Esophagus squamous epithelium (tissue), 5 donors: ENCODE results near the gene CACNB2. TPM values are rescaled to one million over a fixed set of nuclear protein-coding genes. Genes with fewer than 3 reads are reported as not detected.

Source experiments
- DNase-seq: peaks from one replicate; lab custom pipeline; 2025; lab: John Stamatoyannopoulos, UW
- H3K27ac ChIP-seq, 4 donors: fragments of 200-600 bp; sonication (generic); one replicate each; pipeline ENCODE4 v1.5.1; 2016 to 2019; ENCODE audit warnings: mild to moderate bottlenecking in 1 of 4
- H3K27me3 ChIP-seq, 4 donors: fragments of 200-600 bp; sonication (generic); 1 replicate in 3 of 4; 2 replicates in 1 of 4; pipeline versions ENCODE4 v1.5.1 to v1.6.0; 2017 to 2021; ENCODE audit warnings: antibody characterized with exemption in 1 of 4
- H3K36me3 ChIP-seq, 3 donors: fragments of 200-600 bp; sonication (generic); one replicate each; pipeline ENCODE4 v1.5.1; 2016 to 2019
- H3K4me1 ChIP-seq, 3 donors: fragments of 200-600 bp; sonication (generic); one replicate each; pipeline ENCODE4 v1.5.1; 2017 to 2019
- H3K4me3 ChIP-seq, 4 donors: fragments of 200-600 bp; sonication (generic); 1 replicate in 3 of 4; 2 replicates in 1 of 4; pipeline ENCODE4 v1.5.1; 2016 to 2019; ENCODE audit warnings: mild to moderate bottlenecking in 2 of 4, moderate library complexity in 1 of 4
- H3K9me3 ChIP-seq, 3 donors: fragments of 200-600 bp; sonication (generic); one replicate each; pipeline ENCODE4 v1.5.1; 2016 to 2019
- POLR2A ChIP-seq, 4 donors: fragments of 450-650 bp; IDR thresholded peaks; one replicate each; pipeline ENCODE4 v1.6.1; 2017; ENCODE audit warnings: antibody characterized with exemption in 4 of 4, mild to moderate bottlenecking in 4 of 4, moderate library complexity in 3 of 4
- WGBS, 2 donors: methylation state at CpG; one replicate each; pipeline ENCODE4 v1.1.5; 2018; 5-methylcytosine and 5-hydroxymethylcytosine counted together
- intact Hi-C: fragments of 100-400 bp; cut with DNase I; formaldehyde crosslinking; loops from one replicate; pipeline ENCODE4 v1.15.0; 2022
- total RNA-seq, 4 donors: library from RNA; depleted of rRNA; stranded (reverse); fragments of >200 nt; gene quantifications; one replicate each; pipeline ENCODE4 v1.1.0, GENCODE V29; 2016
- TF ChIP-seq, protein P1 (sequence below), 6 experiments: fragments of 450-650 bp in 4 of 6; fragments of 200-600 bp in 2 of 6; sonication (generic) in 2 of 6; IDR thresholded peaks; one replicate each; pipeline ENCODE4 v1.5.1; 2016 to 2019; ENCODE audit warnings: antibody characterized with exemption in 6 of 6, mild to moderate bottlenecking in 4 of 6, moderate library complexity in 4 of 6
- donor health status: DM: yes; HTN: yes; CAD: no.

The CACNB2 gene
- total RNA-seq, 4 donors from 2014 or later: 0.91 to 37.0 (median 5.7) TPM

DNA sequence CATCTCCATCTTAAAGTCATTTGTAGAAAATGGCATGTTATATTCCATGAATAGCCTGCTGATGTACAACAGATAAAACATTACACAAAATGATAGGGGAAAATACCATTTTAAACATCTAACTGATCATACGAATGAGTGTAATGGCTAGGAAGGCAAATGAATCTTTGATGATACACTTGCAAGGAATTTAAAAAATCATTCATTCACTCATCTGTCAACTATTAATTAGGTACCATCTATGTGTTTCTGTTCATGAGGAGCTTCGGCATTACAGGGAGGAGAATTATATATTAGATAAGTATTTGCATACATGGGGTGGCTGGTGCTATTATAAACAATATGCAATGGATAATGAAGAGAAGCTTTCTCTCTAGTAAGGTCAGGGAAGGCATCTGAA, 183.7 kb downstream of the CACNB2 start:
- H3K9me3 ChIP-seq: no peaks in the 10 kb centered on the region
- intact Hi-C loops: no loop called here
- no peak for TF ChIP-seq POLR2A (IDR thresholded peaks at IDR 0.05)
- TF ChIP-seq, protein P1, sequence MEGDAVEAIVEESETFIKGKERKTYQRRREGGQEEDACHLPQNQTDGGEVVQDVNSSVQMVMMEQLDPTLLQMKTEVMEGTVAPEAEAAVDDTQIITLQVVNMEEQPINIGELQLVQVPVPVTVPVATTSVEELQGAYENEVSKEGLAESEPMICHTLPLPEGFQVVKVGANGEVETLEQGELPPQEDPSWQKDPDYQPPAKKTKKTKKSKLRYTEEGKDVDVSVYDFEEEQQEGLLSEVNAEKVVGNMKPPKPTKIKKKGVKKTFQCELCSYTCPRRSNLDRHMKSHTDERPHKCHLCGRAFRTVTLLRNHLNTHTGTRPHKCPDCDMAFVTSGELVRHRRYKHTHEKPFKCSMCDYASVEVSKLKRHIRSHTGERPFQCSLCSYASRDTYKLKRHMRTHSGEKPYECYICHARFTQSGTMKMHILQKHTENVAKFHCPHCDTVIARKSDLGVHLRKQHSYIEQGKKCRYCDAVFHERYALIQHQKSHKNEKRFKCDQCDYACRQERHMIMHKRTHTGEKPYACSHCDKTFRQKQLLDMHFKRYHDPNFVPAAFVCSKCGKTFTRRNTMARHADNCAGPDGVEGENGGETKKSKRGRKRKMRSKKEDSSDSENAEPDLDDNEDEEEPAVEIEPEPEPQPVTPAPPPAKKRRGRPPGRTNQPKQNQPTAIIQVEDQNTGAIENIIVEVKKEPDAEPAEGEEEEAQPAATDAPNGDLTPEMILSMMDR (IDR thresholded peaks at IDR 0.05): no peak
- WGBS, 2 donors: 86 to 88% methylated on average over 2 of the region's 2 CpGs
- H3K4me1 ChIP-seq: no peaks in the 10 kb centered on the region
- DNase-seq: no peak
- H3K27me3 ChIP-seq: no peaks in the 10 kb centered on the region
- no peak overlapping the region for H3K27ac ChIP-seq
- no peak overlapping the region for H3K4me3 ChIP-seq
- no peaks in the 10 kb centered on the region for H3K36me3 ChIP-seq

DNA sequence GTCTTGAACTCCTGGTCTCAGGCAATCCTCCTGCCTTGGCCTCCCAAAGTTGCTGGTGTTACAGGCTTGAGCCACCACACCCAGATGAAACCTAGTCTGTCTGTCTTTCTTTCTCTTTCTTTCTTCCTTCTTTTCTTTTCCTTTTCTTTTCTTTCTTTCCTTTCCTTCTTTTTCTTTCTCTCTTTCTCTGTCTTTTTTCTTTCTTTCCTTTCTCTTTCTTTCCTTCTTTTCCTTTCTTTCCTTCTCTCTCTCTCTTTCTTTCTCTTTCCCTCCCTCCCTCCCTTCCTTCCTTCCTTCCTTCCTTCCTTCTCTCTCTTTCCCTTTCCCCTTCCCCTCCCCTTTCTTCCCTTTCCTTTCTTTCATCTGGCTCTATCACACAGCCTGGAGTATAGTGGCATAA, 185.2 kb downstream of the CACNB2 start:
- intact Hi-C loops: no loop called here
- Histone ChIP-seq H3K9me3 (no peaks in the 10 kb centered on the region), H3K36me3 (no peaks in the 10 kb centered on the region), H3K4me1 (no peaks in the 10 kb centered on the region), H3K4me3 (no peak overlapping the region), H3K27me3 (no peaks in the 10 kb centered on the region), H3K27ac (no peak overlapping the region)
- no peak for DNase-seq
- TF ChIP-seq, protein P1 (IDR thresholded peaks at IDR 0.05): no peak
- no peak for TF ChIP-seq POLR2A (IDR thresholded peaks at IDR 0.05)

DNA sequence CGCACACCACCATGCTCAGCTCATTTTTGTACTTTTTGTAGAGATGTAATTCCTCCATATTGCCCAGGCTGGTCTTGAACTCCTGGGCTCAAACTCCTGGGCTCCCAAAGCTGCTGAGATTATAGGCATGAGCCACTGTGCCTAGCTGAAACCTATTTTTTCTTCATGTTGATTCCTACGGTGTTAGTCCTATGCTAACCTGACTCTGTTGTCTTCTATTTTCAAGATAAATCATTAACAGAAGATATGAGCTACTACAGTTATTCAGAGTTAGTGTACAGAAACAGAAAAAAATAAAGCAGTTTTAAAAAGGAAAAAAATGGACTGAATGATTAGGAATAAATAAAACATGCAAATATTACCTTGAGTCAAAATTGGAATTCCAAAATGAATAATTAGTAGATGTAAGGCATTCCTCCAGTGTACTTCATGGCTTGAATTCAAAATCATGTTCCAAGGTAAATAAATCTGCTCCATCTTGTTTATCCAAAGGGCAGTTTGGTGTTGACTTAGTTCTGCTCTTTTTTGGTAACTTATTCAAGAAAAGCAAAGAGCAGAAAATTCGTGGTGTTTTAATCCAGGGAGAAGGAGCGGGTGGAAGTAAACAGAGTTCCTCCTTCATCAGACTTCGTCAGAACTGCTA, 185.8 kb downstream of the CACNB2 start:
- Histone ChIP-seq H3K36me3 (no peaks in the 10 kb centered on the region), H3K4me1 (no peaks in the 10 kb centered on the region), H3K27me3 (no peaks in the 10 kb centered on the region), H3K9me3 (no peaks in the 10 kb centered on the region), H3K27ac (no peak overlapping the region), H3K4me3 (no peak overlapping the region)
- intact Hi-C loops: no loop called here
- DNase-seq: no peak
- TF ChIP-seq, protein P1 (IDR thresholded peaks at IDR 0.05): no peak
- TF ChIP-seq POLR2A (IDR thresholded peaks at IDR 0.05): no peak
- 27 to 38% methylated on average over 5 of the region's 5 CpGs for WGBS, 2 donors

DNA sequence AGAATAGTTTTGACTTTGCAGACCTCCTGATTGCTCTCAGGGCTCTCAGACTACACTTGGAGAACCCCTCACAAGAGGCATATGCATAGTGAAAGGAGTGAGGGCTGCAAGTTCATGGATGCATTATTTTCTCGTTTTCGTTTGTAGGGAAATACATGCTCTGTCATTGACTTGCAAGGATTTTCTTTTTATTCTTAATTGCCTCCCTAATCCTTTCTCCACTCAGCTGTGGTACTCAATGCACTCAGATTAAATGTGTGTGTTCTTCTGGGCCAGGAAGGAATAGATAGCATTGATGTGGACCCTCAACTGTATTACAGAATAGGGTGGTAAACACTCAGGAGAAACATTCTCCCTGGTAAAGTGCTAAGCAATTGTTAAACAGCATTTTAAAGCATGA, 188.7 kb downstream of the CACNB2 start:
- no peak for TF ChIP-seq POLR2A (IDR thresholded peaks at IDR 0.05)
- TF ChIP-seq, protein P1 (IDR thresholded peaks at IDR 0.05): no peak
- H3K27ac ChIP-seq: no peak overlapping the region
- no peaks in the 10 kb centered on the region for H3K9me3 ChIP-seq
- H3K36me3 ChIP-seq: no peaks in the 10 kb centered on the region
- WGBS, 2 donors: 61 to 76% methylated on average over 2 of the region's 2 CpGs
- H3K4me1 ChIP-seq: peaks cover 0 to 14% (median 0%) of the 10 kb centered on the region in 3 donors
- no peak for DNase-seq
- no peaks in the 10 kb centered on the region for H3K27me3 ChIP-seq
- intact Hi-C loops: no loop called here
- H3K4me3 ChIP-seq: no peak overlapping the region

DNA sequence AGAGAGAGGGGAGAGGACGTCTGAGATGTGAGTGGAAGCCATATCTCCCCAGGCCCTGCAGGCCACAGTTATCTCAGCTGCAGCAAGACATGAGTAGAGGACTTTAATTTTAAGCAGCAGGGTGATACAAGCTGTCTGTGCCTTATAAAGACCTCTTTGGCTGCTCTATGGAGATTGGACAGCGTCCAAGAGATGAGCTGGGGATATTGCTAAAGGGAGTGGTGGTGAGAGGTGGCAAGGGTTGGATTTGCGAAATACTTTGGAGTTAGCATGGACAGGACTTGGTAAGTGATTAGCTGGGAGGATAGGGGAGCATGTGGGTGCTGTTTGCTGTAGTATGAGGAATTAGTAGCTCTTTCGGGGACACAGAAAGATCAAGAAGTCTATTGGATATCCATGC, 191.8 kb downstream of the CACNB2 start:
- peak overlapping the region in 2 of 4 donors; percentile 33 to 56 for H3K27ac ChIP-seq
- 66 to 69% methylated on average over 4 of the region's 4 CpGs for WGBS, 2 donors

More for the DNA sequence above, 191.8 kb downstream of the CACNB2 start:
- Histone ChIP-seq H3K4me3 (no peak overlapping the region), H3K27me3 (no peaks in the 10 kb centered on the region), H3K36me3 (no peaks in the 10 kb centered on the region), H3K9me3 (no peaks in the 10 kb centered on the region), H3K4me1 (peaks cover 0 to 22% (median 0%) of the 10 kb centered on the region in 3 donors)
- no peak for DNase-seq
- intact Hi-C loops: no loop called here
- no peak for TF ChIP-seq POLR2A (IDR thresholded peaks at IDR 0.05)
- TF ChIP-seq, protein P1 (IDR thresholded peaks at IDR 0.05): no peak
